HG02610 (cell line): ENCODE data around the gene MOV10.
"Not testable (repeated sequence)": the region's sequence is repeated elsewhere in the genome, so short reads cannot be mapped to it uniquely, and the experiment has no call there.

Experiments used
- ATAC-seq: cut with Tn5 transposase; IDR thresholded peaks from one replicate; pipeline ENCODE4 v1.9.1; 2021; ENCODE audit warnings: mild to moderate bottlenecking, moderate library complexity; ENCODE audit not compliant: unreplicated experiment

Gene MOV10

GRCh38 chr1:112729011-112729410, 54.6 kb downstream of the MOV10 start:
- not testable (repeated sequence) for ATAC-seq

- ATAC-seq, result no peak
These were observed 55.5 kb downstream of the MOV10 start for GRCh38 chr1:112729909-112730308.

GRCh38 chr1:112731451-112731850, 57.0 kb downstream of the MOV10 start:
- ATAC-seq, result no peak

- ATAC-seq, result peak; percentile 49
These were observed 61.3 kb downstream of the MOV10 start for GRCh38 chr1:112735752-112736151.

GRCh38 chr1:112737573-112737972, 63.1 kb downstream of the MOV10 start:
- ATAC-seq, result no peak

- ATAC-seq, result no peak
These were observed 68.9 kb downstream of the MOV10 start for GRCh38 chr1:112743174-112744008.

GRCh38 chr1:112744009-112744578, 69.6 kb downstream of the MOV10 start:
- ATAC-seq, result no peak

GRCh38 chr1:112748396-112748795, 73.9 kb downstream of the MOV10 start:
- ATAC-seq, result no peak
